GM23338 (cell line): ENCODE measurements around the gene LIX1L. TPM values are rescaled to one million over a fixed set of nuclear protein-coding genes. Genes with fewer than 3 reads are reported as not detected.

Experiments used
- ATAC-seq: fragments of 200-7000 bp; cut with Tn5 transposase; 3 replicates; pipeline ENCODE4 v1.9.1; 2020
- DNase-seq: peaks from one replicate; pipeline ENCODE4 v3.0.0-alpha.2; 2015; ENCODE audit warnings: low spot score
- H2AFZ ChIP-seq: fragments of 200-600 bp; sonication (generic); 2 replicates; pipeline ENCODE4 v1.8.0; 2016; ENCODE audit warnings: antibody characterized with exemption, mild to moderate bottlenecking, moderate library complexity
- H3F3A ChIP-seq: fragments of 200-600 bp; sonication (generic); replicated peaks from 2 replicates; pipeline ENCODE4 v1.8.0; 2017; ENCODE audit warnings: antibody characterized with exemption, mixed run types, low read depth
- H3K27ac ChIP-seq: fragments of 200-600 bp; sonication (generic); 2 replicates; pipeline ENCODE4 v1.6.1; 2016; ENCODE audit warnings: low read depth
- H3K27me3 ChIP-seq: fragments of 200-600 bp; sonication (generic); 2 replicates; pipeline ENCODE4 v1.8.0; 2016; ENCODE audit warnings: mild to moderate bottlenecking, mixed run types, moderate library complexity; ENCODE audit not compliant: insufficient read depth
- H3K36me3 ChIP-seq: fragments of 200-600 bp; sonication (generic); 2 replicates; pipeline ENCODE4 v1.8.0; 2016; ENCODE audit warnings: mild to moderate bottlenecking; ENCODE audit not compliant: insufficient read depth
- H3K4me1 ChIP-seq: fragments of 200-600 bp; sonication (generic); 2 replicates; pipeline ENCODE4 v1.8.0; 2016; ENCODE audit warnings: mild to moderate bottlenecking, moderate library complexity; ENCODE audit not compliant: insufficient read depth
- H3K4me2 ChIP-seq: fragments of 200-600 bp; sonication (generic); 2 replicates; pipeline ENCODE4 v1.7.1; 2017; ENCODE audit warnings: mixed run types
- H3K4me3 ChIP-seq: fragments of 200-600 bp; sonication (generic); 2 replicates; pipeline ENCODE4 v1.6.1; 2016; ENCODE audit warnings: mixed run types
- H3K79me2 ChIP-seq: fragments of 200-600 bp; sonication (generic); replicated peaks from 2 replicates; pipeline ENCODE4 v1.8.0; 2017; ENCODE audit warnings: mild to moderate bottlenecking; ENCODE audit not compliant: insufficient read depth
- H3K9me2 ChIP-seq: fragments of 200-600 bp; sonication (generic); 2 replicates; pipeline ENCODE4 v1.8.0; 2017; ENCODE audit not compliant: insufficient read depth
- H4K20me1 ChIP-seq: fragments of 200-600 bp; sonication (generic); replicated peaks from 2 replicates; pipeline ENCODE4 v1.8.0; 2017; ENCODE audit warnings: mild to moderate bottlenecking; ENCODE audit not compliant: insufficient read depth
- H3K27ac Mint-ChIP-seq: 2 replicates; pipeline ENCODE4 v1.8.0; 2020; ENCODE audit warnings: inconsistent platforms, mild to moderate bottlenecking, moderate library complexity, mixed read lengths
- H3K27me3 Mint-ChIP-seq: 3 replicates; pipeline ENCODE4 v1.8.0; 2022; ENCODE audit warnings: low read depth, mild to moderate bottlenecking, moderate library complexity, mixed read lengths, inconsistent platforms; ENCODE audit not compliant: insufficient read depth, poor library complexity
- H3K36me3 Mint-ChIP-seq: 3 replicates; pipeline ENCODE4 v1.8.0; 2021; ENCODE audit warnings: low read depth, mild to moderate bottlenecking, inconsistent platforms, moderate library complexity, mixed read lengths
- H3K4me1 Mint-ChIP-seq: 3 replicates; pipeline ENCODE4 v1.8.0; 2020; ENCODE audit warnings: mild to moderate bottlenecking, inconsistent platforms, mixed read lengths
- H3K4me3 Mint-ChIP-seq: 3 replicates; pipeline ENCODE4 v1.8.0; 2021; ENCODE audit warnings: moderate library complexity, mild to moderate bottlenecking, inconsistent platforms, mixed read lengths
- H3K9me3 Mint-ChIP-seq: 3 replicates; pipeline ENCODE4 v1.8.0; 2020; ENCODE audit warnings: moderate library complexity, mild to moderate bottlenecking, inconsistent platforms, mixed read lengths
- CREB1 ChIP-seq: fragments of 250-450 bp; sonication (Bioruptor Pico); IDR thresholded peaks from 2 replicates; pipeline ENCODE4 v1.5.0; 2020; ENCODE audit warnings: low read depth, mild to moderate bottlenecking, moderate library complexity
- EZH2phosphoT487 ChIP-seq: fragments of 200-600 bp; sonication (generic); IDR thresholded peaks from one replicate; pipeline ENCODE4 v1.8.1; 2018; ENCODE audit warnings: antibody characterized with exemption; ENCODE audit not compliant: unreplicated experiment
- NANOG ChIP-seq: IDR thresholded peaks from 2 replicates; pipeline ENCODE4 v1.6.1; 2016; ENCODE audit warnings: antibody characterized with exemption, borderline replicate concordance
- POLR2AphosphoS5 ChIP-seq: IDR thresholded peaks from 2 replicates; pipeline ENCODE4 v1.6.1; 2016; ENCODE audit warnings: antibody characterized with exemption, low read depth
- ZNF114 ChIP-seq: fragments of 250-450 bp; sonication (Bioruptor Pico); IDR thresholded peaks from 2 replicates; pipeline ENCODE4 v1.5.0; 2020; ENCODE audit warnings: mild to moderate bottlenecking, moderate library complexity
- ZNF331 ChIP-seq: fragments of 250-450 bp; sonication (Bioruptor Pico); IDR thresholded peaks from 2 replicates; pipeline ENCODE4 v1.5.0; 2020; ENCODE audit warnings: low read depth, mild to moderate bottlenecking, moderate library complexity
- polyA plus RNA-seq: library from polyadenylated mRNA; unstranded; fragments of >200 nt; fragmentation: Nextera tagmentation; extraction: Ambion mirVana; gene quantifications from 2 replicates; pipeline ENCODE4 v1.2.1, GENCODE V29; 2016
- total RNA-seq: library from RNA; depleted of rRNA; stranded (reverse); fragments of >200 nt; shearing (Covaris generic); gene quantifications from 2 replicates; pipeline ENCODE4 v1.2.3, GENCODE V29; 2014
- TF ChIP-seq, protein P1 (sequence below): IDR thresholded peaks from 2 replicates; pipeline ENCODE4 v1.6.1; 2016; ENCODE audit warnings: antibody characterized with exemption
- TF ChIP-seq, protein P2 (sequence below), 2 experiments: fragments of 200-600 bp in 1 of 2; sonication (generic) in 1 of 2; conservative IDR thresholded peaks; 2 replicates each; pipeline versions ENCODE4 v1.5.1 to v1.6.1; 2016 to 2017; ENCODE audit warnings: antibody characterized with exemption in 2 of 2, low read depth in 2 of 2, mild to moderate bottlenecking in 2 of 2, moderate library complexity in 1 of 2
- TF ChIP-seq, protein P3 (sequence below): IDR thresholded peaks from one replicate; pipeline ENCODE4 v1.6.1; 2018; ENCODE audit warnings: antibody characterized with exemption; ENCODE audit not compliant: unreplicated experiment
- TF ChIP-seq, protein P4 (sequence below): fragments of 250-450 bp; sonication (Bioruptor Pico); IDR thresholded peaks from 2 replicates; pipeline ENCODE4 v1.5.0; 2020; ENCODE audit warnings: mild to moderate bottlenecking, moderate library complexity

LIX1L gene
- total and polyA plus RNA-seq, 2 experiments from 2014 or later, result 0.76 to 2.6 TPM

DNA sequence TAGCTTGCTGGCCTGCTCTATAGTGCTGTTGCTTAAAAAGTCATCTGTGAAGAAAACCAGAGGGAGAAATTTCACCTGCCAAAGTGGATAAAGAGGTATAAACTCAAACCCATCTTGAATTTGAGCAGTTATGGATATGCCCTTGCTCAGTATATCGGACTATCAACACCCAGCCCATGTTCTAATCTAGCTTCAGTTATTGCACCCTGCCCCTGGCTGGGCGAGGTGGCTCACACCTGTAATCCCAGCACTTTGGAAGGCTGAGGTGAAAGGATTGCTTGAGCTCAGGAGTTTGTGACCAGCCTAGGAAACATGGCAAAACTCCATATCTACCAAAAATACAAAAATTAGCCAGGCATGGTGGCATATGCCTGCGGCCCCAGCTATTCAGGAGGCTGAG, 13.3 kb downstream of the LIX1L start (continued):
- TF ChIP-seq, protein P1, sequence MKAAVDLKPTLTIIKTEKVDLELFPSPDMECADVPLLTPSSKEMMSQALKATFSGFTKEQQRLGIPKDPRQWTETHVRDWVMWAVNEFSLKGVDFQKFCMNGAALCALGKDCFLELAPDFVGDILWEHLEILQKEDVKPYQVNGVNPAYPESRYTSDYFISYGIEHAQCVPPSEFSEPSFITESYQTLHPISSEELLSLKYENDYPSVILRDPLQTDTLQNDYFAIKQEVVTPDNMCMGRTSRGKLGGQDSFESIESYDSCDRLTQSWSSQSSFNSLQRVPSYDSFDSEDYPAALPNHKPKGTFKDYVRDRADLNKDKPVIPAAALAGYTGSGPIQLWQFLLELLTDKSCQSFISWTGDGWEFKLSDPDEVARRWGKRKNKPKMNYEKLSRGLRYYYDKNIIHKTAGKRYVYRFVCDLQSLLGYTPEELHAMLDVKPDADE, result no peak
- TF ChIP-seq, protein P2, sequence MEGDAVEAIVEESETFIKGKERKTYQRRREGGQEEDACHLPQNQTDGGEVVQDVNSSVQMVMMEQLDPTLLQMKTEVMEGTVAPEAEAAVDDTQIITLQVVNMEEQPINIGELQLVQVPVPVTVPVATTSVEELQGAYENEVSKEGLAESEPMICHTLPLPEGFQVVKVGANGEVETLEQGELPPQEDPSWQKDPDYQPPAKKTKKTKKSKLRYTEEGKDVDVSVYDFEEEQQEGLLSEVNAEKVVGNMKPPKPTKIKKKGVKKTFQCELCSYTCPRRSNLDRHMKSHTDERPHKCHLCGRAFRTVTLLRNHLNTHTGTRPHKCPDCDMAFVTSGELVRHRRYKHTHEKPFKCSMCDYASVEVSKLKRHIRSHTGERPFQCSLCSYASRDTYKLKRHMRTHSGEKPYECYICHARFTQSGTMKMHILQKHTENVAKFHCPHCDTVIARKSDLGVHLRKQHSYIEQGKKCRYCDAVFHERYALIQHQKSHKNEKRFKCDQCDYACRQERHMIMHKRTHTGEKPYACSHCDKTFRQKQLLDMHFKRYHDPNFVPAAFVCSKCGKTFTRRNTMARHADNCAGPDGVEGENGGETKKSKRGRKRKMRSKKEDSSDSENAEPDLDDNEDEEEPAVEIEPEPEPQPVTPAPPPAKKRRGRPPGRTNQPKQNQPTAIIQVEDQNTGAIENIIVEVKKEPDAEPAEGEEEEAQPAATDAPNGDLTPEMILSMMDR (conservative IDR thresholded peaks at IDR 0.05; ENCODE audit: low read depth in 2 of 2), result no peak
- no peak for TF ChIP-seq POLR2AphosphoS5
- no peak for TF ChIP-seq ZNF331
- no peak for TF ChIP-seq EZH2phosphoT487
- TF ChIP-seq, protein P3, sequence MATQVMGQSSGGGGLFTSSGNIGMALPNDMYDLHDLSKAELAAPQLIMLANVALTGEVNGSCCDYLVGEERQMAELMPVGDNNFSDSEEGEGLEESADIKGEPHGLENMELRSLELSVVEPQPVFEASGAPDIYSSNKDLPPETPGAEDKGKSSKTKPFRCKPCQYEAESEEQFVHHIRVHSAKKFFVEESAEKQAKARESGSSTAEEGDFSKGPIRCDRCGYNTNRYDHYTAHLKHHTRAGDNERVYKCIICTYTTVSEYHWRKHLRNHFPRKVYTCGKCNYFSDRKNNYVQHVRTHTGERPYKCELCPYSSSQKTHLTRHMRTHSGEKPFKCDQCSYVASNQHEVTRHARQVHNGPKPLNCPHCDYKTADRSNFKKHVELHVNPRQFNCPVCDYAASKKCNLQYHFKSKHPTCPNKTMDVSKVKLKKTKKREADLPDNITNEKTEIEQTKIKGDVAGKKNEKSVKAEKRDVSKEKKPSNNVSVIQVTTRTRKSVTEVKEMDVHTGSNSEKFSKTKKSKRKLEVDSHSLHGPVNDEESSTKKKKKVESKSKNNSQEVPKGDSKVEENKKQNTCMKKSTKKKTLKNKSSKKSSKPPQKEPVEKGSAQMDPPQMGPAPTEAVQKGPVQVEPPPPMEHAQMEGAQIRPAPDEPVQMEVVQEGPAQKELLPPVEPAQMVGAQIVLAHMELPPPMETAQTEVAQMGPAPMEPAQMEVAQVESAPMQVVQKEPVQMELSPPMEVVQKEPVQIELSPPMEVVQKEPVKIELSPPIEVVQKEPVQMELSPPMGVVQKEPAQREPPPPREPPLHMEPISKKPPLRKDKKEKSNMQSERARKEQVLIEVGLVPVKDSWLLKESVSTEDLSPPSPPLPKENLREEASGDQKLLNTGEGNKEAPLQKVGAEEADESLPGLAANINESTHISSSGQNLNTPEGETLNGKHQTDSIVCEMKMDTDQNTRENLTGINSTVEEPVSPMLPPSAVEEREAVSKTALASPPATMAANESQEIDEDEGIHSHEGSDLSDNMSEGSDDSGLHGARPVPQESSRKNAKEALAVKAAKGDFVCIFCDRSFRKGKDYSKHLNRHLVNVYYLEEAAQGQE, result no peak

- Histone ChIP-seq H3K27me3 (no peaks in the 10 kb centered on the region), H3K79me2 (no peaks in the 10 kb centered on the region), H3K36me3 (no peaks in the 10 kb centered on the region), H3K9me2 (no peaks in the 10 kb centered on the region), H3K4me1 (peaks cover 9% of the 10 kb centered on the region), H4K20me1 (no peaks in the 10 kb centered on the region), H3K4me3 (no peak overlapping the region), H3K4me2 (no peak overlapping the region), H3F3A (no peaks in the 10 kb centered on the region), H2AFZ (no peak overlapping the region), H3K27ac (no peak overlapping the region)
- Mint-ChIP-seq H3K27me3 (peaks cover 1% of the 10 kb centered on the region), H3K9me3 (no peaks in the 10 kb centered on the region), H3K27ac (no peak overlapping the region), H3K36me3 (no peaks in the 10 kb centered on the region), H3K4me3 (no peak overlapping the region), H3K4me1 (peaks cover 13% of the 10 kb centered on the region)
- DNase-seq (no peak), ATAC-seq (no peak)
- TF ChIP-seq POLR2AphosphoS5 (no peak), CREB1 (no peak), ZNF331 (no peak), ZNF114 (CRISPR knock-in tag) (no peak), NANOG (no peak)
- TF ChIP-seq, protein P4, sequence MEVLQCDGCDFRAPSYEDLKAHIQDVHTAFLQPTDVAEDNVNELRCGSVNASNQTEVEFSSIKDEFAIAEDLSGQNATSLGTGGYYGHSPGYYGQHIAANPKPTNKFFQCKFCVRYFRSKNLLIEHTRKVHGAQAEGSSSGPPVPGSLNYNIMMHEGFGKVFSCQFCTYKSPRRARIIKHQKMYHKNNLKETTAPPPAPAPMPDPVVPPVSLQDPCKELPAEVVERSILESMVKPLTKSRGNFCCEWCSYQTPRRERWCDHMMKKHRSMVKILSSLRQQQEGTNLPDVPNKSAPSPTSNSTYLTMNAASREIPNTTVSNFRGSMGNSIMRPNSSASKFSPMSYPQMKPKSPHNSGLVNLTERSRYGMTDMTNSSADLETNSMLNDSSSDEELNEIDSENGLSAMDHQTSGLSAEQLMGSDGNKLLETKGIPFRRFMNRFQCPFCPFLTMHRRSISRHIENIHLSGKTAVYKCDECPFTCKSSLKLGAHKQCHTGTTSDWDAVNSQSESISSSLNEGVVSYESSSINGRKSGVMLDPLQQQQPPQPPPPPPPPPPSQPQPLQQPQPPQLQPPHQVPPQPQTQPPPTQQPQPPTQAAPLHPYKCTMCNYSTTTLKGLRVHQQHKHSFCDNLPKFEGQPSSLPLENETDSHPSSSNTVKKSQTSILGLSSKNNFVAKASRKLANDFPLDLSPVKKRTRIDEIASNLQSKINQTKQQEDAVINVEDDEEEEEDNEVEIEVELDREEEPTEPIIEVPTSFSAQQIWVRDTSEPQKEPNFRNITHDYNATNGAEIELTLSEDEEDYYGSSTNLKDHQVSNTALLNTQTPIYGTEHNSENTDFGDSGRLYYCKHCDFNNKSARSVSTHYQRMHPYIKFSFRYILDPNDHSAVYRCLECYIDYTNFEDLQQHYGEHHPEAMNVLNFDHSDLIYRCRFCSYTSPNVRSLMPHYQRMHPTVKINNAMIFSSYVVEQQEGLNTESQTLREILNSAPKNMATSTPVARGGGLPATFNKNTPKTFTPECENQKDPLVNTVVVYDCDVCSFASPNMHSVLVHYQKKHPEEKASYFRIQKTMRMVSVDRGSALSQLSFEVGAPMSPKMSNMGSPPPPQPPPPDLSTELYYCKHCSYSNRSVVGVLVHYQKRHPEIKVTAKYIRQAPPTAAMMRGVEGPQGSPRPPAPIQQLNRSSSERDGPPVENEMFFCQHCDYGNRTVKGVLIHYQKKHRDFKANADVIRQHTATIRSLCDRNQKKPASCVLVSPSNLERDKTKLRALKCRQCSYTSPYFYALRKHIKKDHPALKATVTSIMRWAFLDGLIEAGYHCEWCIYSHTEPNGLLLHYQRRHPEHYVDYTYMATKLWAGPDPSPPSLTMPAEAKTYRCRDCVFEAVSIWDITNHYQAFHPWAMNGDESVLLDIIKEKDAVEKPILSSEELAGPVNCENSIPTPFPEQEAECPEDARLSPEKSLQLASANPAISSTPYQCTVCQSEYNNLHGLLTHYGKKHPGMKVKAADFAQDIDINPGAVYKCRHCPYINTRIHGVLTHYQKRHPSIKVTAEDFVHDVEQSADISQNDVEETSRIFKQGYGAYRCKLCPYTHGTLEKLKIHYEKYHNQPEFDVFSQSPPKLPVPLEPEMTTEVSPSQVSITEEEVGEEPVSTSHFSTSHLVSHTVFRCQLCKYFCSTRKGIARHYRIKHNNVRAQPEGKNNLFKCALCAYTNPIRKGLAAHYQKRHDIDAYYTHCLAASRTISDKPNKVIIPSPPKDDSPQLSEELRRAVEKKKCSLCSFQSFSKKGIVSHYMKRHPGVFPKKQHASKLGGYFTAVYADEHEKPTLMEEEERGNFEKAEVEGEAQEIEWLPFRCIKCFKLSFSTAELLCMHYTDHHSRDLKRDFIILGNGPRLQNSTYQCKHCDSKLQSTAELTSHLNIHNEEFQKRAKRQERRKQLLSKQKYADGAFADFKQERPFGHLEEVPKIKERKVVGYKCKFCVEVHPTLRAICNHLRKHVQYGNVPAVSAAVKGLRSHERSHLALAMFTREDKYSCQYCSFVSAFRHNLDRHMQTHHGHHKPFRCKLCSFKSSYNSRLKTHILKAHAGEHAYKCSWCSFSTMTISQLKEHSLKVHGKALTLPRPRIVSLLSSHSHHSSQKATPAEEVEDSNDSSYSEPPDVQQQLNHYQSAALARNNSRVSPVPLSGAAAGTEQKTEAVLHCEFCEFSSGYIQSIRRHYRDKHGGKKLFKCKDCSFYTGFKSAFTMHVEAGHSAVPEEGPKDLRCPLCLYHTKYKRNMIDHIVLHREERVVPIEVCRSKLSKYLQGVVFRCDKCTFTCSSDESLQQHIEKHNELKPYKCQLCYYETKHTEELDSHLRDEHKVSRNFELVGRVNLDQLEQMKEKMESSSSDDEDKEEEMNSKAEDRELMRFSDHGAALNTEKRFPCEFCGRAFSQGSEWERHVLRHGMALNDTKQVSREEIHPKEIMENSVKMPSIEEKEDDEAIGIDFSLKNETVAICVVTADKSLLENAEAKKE (CRISPR knock-in tag), result no peak
- TF ChIP-seq, protein P2 (conservative IDR thresholded peaks at IDR 0.05; ENCODE audit: low read depth in 2 of 2), result no peak
Observed at GRCh38 chr1:145942871-145943270, 14.9 kb downstream of the LIX1L start.
